ENCODE measurements around the gene TNK2.

DNA sequence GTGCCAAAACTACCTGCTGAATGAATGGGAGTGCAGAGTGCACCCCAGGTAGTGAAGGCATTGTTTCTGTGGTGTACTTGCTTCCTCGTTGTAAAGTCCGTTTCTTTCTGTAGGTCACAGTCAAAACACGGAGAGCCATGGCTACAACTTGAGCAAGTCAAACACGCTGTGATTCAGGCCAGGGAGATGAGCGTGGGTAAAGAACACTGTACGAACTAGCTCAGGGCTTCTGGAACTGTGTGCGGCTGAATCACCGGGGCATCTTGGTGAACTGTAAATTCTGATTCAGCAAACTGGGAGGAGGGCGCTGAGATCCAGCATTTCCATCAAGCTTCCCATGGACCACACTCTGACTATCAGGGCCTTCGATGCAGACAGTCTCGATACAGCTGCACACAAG, 5.0 kb upstream of the TNK2 start:
- TF ChIP-seq, protein P1, sequence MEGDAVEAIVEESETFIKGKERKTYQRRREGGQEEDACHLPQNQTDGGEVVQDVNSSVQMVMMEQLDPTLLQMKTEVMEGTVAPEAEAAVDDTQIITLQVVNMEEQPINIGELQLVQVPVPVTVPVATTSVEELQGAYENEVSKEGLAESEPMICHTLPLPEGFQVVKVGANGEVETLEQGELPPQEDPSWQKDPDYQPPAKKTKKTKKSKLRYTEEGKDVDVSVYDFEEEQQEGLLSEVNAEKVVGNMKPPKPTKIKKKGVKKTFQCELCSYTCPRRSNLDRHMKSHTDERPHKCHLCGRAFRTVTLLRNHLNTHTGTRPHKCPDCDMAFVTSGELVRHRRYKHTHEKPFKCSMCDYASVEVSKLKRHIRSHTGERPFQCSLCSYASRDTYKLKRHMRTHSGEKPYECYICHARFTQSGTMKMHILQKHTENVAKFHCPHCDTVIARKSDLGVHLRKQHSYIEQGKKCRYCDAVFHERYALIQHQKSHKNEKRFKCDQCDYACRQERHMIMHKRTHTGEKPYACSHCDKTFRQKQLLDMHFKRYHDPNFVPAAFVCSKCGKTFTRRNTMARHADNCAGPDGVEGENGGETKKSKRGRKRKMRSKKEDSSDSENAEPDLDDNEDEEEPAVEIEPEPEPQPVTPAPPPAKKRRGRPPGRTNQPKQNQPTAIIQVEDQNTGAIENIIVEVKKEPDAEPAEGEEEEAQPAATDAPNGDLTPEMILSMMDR (IDR thresholded peaks at IDR 0.05; ENCODE audit: insufficient read depth, low read depth, low read length), result no peak
- TF ChIP-seq EZH2 (IDR thresholded peaks at IDR 0.05; ENCODE audit: insufficient read depth, low read length), result no peak
